ENCODE results near the gene ABCG8.

ABCG8 gene

GRCh38 chr2:43826305-43827250 lies 12.2 kb upstream of the ABCG8 start:
- no peak for DNase-seq (ENCODE audit: low spot score)

GRCh38 chr2:43831543-43832294 lies 7.1 kb upstream of the ABCG8 start:
- DNase-seq (ENCODE audit: low spot score) = no peak

GRCh38 chr2:43832457-43832856 lies 6.3 kb upstream of the ABCG8 start:
- DNase-seq (ENCODE audit: low spot score) = no peak

GRCh38 chr2:43837033-43837432 lies 1.7 kb upstream of the ABCG8 start:
- DNase-seq (ENCODE audit: low spot score) = no peak

GRCh38 chr2:43837831-43838559 lies 776 bp upstream of the ABCG8 start:
- no peak for DNase-seq (ENCODE audit: low spot score)

GRCh38 chr2:43839776-43840564 lies 1.2 kb downstream of the ABCG8 start:
- DNase-seq (ENCODE audit: low spot score) = no peak

- no peak for DNase-seq (ENCODE audit: low spot score)
These were observed 2.2 kb downstream of the ABCG8 start for GRCh38 chr2:43840965-43841364.

GRCh38 chr2:43841949-43842865 lies 3.4 kb downstream of the ABCG8 start:
- no peak for DNase-seq (ENCODE audit: low spot score)

- no peak for DNase-seq (ENCODE audit: low spot score)
These were observed 4.1 kb downstream of the ABCG8 start for GRCh38 chr2:43842866-43843226.

GRCh38 chr2:43845181-43845580 lies 6.4 kb downstream of the ABCG8 start:
- DNase-seq (ENCODE audit: low spot score) = no peak

GRCh38 chr2:43846140-43846793 lies 7.5 kb downstream of the ABCG8 start:
- no peak for DNase-seq (ENCODE audit: low spot score)

- no peak for DNase-seq (ENCODE audit: low spot score)
These were observed 9.4 kb downstream of the ABCG8 start for GRCh38 chr2:43848214-43848613.

- no peak for DNase-seq (ENCODE audit: low spot score)
These were observed 12.5 kb downstream of the ABCG8 start for GRCh38 chr2:43851011-43851980.

- DNase-seq (ENCODE audit: low spot score) = no peak
These were observed 13.5 kb downstream of the ABCG8 start for GRCh38 chr2:43852196-43852730.

- no peak for DNase-seq (ENCODE audit: low spot score)
These were observed 14.6 kb downstream of the ABCG8 start for GRCh38 chr2:43853141-43854081.

- no peak for DNase-seq (ENCODE audit: low spot score)
These were observed 15.9 kb downstream of the ABCG8 start for GRCh38 chr2:43854671-43855070.

GRCh38 chr2:43855292-43855691 lies 16.5 kb downstream of the ABCG8 start:
- no peak for DNase-seq (ENCODE audit: low spot score)
